Parathyroid adenoma (tissue), 2 donors: ENCODE measurements around the gene GLYATL1B.
"Not testable (repeated sequence)": the region's sequence is repeated elsewhere in the genome, so short reads cannot be mapped to it uniquely, and the experiment has no call there.

Source experiments
- H2AFZ ChIP-seq: fragments of 300-600 bp; sonication (generic); one replicate; pipeline ENCODE4 v1.7.0; 2017; ENCODE audit warnings: antibody characterized with exemption, mild to moderate bottlenecking
- H3K27ac ChIP-seq: fragments of 300-600 bp; sonication (generic); one replicate; pipeline ENCODE4 v1.7.0; 2017
- H3K27me3 ChIP-seq: fragments of 300-600 bp; sonication (generic); one replicate; pipeline ENCODE4 v1.7.0; 2017; ENCODE audit warnings: low read length; ENCODE audit not compliant: control insufficient read depth, insufficient read depth
- H3K36me3 ChIP-seq: fragments of 300-600 bp; sonication (generic); one replicate; pipeline ENCODE4 v1.7.0; 2017; ENCODE audit warnings: low read length; ENCODE audit not compliant: control insufficient read depth, insufficient read depth
- H3K4me1 ChIP-seq: fragments of 300-600 bp; sonication (generic); one replicate; pipeline ENCODE4 v1.7.0; 2017; ENCODE audit warnings: control low read depth
- H3K4me2 ChIP-seq: fragments of 300-600 bp; sonication (generic); one replicate; pipeline ENCODE4 v1.7.0; 2017; ENCODE audit warnings: low read length
- H3K4me3 ChIP-seq: fragments of 300-600 bp; sonication (generic); one replicate; pipeline ENCODE4 v1.7.0; 2017; ENCODE audit warnings: low read depth, low read length
- H3K79me2 ChIP-seq: fragments of 300-600 bp; sonication (generic); one replicate; pipeline ENCODE4 v1.7.0; 2017; ENCODE audit warnings: control low read depth
- H3K9ac ChIP-seq: fragments of 300-600 bp; sonication (generic); one replicate; pipeline ENCODE4 v1.7.0; 2017; ENCODE audit warnings: mild to moderate bottlenecking
- H3K9me3 ChIP-seq: fragments of 300-600 bp; sonication (generic); one replicate; pipeline ENCODE4 v1.7.0; 2017; ENCODE audit warnings: low read length; ENCODE audit not compliant: control insufficient read depth
- CTCF ChIP-seq: fragments of 300-600 bp; sonication (generic); IDR thresholded peaks from one replicate; pipeline ENCODE4 v1.7.0; 2017; ENCODE audit warnings: antibody characterized with exemption, mild to moderate bottlenecking
- donor health status: primary hyperparathyroidism.

Gene GLYATL1B

GRCh38 chr11:59102259-59102765 is 16.2 kb downstream of the GLYATL1B start:
- Histone ChIP-seq H3K27me3 (no peaks in the 10 kb centered on the region), H3K9me3 (no peaks in the 10 kb centered on the region), H2AFZ (peak overlapping the region; percentile 76), H3K4me2 (peak overlapping the region; percentile 61), H3K36me3 (no peaks in the 10 kb centered on the region), H3K79me2 (no peaks in the 10 kb centered on the region), H3K9ac (no peak overlapping the region), H3K4me1 (no peaks in the 10 kb centered on the region), H3K4me3 (peak overlapping the region; percentile 44), H3K27ac (peak overlapping the region; percentile 39)
- TF ChIP-seq CTCF: peak; percentile 29

- TF ChIP-seq CTCF: no peak
- H3K9ac ChIP-seq: no peak within 1 kb of the TSS
- H3K79me2 ChIP-seq: no peaks in the 10 kb centered on the region
- peak within 1 kb of the TSS; percentile 55 for H3K4me3 ChIP-seq
- H3K27ac ChIP-seq: no peak within 1 kb of the TSS
- H3K9me3 ChIP-seq: no peaks in the 10 kb centered on the region
- no peaks in the 10 kb centered on the region for H3K27me3 ChIP-seq
- H2AFZ ChIP-seq: peak within 1 kb of the TSS; percentile 62
- H3K4me1 ChIP-seq: no peaks in the 10 kb centered on the region
- peak within 1 kb of the TSS; percentile 65 for H3K4me2 ChIP-seq
- H3K36me3 ChIP-seq: no peaks in the 10 kb centered on the region
Observed at GRCh38 chr11:59106363-59107336, 20.5 kb downstream of the GLYATL1B start, which contains the start of gene FAM111B. Gene FAM111B, plus strand, starts transcription at chr11:59107237. Its CDS starts 2,389 bp downstream, at chr11:59109626.

DNA sequence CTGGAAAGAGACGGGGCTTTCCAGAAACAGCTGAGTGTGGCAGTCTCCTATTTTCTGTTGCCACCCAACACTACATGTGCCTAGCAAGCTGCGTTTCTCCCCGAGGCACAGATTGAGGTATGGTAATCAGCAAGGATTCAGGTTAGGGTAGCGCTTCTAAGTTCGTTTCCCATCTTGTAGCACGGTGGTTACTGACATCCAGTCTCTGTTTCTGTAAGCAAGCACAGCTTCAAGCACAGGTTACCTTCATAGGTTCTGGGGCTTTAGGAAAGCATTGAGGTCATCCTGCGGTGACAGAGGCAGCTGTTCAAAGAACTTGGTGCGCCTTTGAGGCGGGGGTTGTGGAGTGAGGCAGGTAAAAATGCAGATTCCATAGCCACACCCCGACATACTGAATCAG is 21.6 kb downstream of the GLYATL1B start:
- H3K4me1 ChIP-seq, H3K4me3 ChIP-seq, H3K9me3 ChIP-seq, H3K27ac ChIP-seq, H3K27me3 ChIP-seq, H3K79me2 ChIP-seq, H3K36me3 ChIP-seq, H3K9ac ChIP-seq, H3K4me2 ChIP-seq: not testable (repeated sequence)
- H2AFZ ChIP-seq: peak overlapping the region; percentile 58

GRCh38 chr11:59112494-59112893 is 26.4 kb downstream of the GLYATL1B start:
- H3K4me2 ChIP-seq: no peak overlapping the region
- H3K27ac ChIP-seq: no peak overlapping the region
- no peaks in the 10 kb centered on the region for H3K9me3 ChIP-seq
- no peaks in the 10 kb centered on the region for H3K4me1 ChIP-seq
- H3K79me2 ChIP-seq: no peaks in the 10 kb centered on the region
- H3K27me3 ChIP-seq: no peaks in the 10 kb centered on the region
- no peak overlapping the region for H2AFZ ChIP-seq
- no peak overlapping the region for H3K9ac ChIP-seq
- no peaks in the 10 kb centered on the region for H3K36me3 ChIP-seq
- no peak overlapping the region for H3K4me3 ChIP-seq
- no peak for TF ChIP-seq CTCF

DNA sequence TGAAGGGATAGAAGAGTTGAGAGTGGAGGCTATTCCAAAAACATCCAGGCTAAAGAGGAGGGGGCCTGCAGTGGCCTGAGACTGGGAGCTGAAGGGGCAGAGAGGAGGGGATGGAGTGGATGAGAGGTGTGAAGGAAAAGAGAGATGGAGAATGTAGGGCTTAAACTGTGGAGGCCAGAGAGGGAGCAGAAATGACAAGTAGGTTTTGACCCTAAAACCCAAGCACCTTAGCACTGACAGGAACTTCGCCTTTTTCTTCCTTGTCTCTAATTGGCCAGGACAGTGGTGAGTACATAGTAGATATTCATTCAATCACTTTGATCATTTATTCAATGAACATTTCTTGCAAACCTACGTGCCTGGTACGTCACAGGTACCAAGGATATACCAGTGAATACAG is 28.2 kb downstream of the GLYATL1B start:
- TF ChIP-seq CTCF: no peak
- H3K4me2 ChIP-seq: no peak overlapping the region
- H3K9ac ChIP-seq: no peak overlapping the region
- H2AFZ ChIP-seq: no peak overlapping the region
- no peaks in the 10 kb centered on the region for H3K27me3 ChIP-seq
- no peak overlapping the region for H3K27ac ChIP-seq
- no peaks in the 10 kb centered on the region for H3K79me2 ChIP-seq
- H3K4me3 ChIP-seq: no peak overlapping the region
- H3K4me1 ChIP-seq: no peaks in the 10 kb centered on the region
- no peaks in the 10 kb centered on the region for H3K36me3 ChIP-seq
- no peaks in the 10 kb centered on the region for H3K9me3 ChIP-seq
